Epithelial cell of proximal tubule (primary cell): ENCODE measurements around the gene ATAT1. TPM values are rescaled to one million over a fixed set of nuclear protein-coding genes. Genes with fewer than 3 reads are reported as not detected.

Experiments used
- DNase-seq: peaks from one replicate; pipeline ENCODE4 v3.0.0-alpha.2; 2011; ENCODE audit warnings: low read depth
- H3K4me3 ChIP-seq: 2 replicates; pipeline ENCODE4 v1.5.1; 2011; ENCODE audit warnings: low read depth, mild to moderate bottlenecking, low read length
- total RNA-seq: library from RNA; depleted of rRNA; stranded (reverse); fragments of >200 nt; gene quantifications from 2 replicates; pipeline ENCODE4 v1.2.3, GENCODE V29; 2015
- TF ChIP-seq, protein P1 (sequence below): conservative IDR thresholded peaks from 2 replicates; pipeline ENCODE4 v1.5.1; 2012; ENCODE audit warnings: low read depth, mild to moderate bottlenecking, low read length

The ATAT1 gene
- total RNA-seq, 1 donor from 2014 or later, result 6.2 TPM

DNA sequence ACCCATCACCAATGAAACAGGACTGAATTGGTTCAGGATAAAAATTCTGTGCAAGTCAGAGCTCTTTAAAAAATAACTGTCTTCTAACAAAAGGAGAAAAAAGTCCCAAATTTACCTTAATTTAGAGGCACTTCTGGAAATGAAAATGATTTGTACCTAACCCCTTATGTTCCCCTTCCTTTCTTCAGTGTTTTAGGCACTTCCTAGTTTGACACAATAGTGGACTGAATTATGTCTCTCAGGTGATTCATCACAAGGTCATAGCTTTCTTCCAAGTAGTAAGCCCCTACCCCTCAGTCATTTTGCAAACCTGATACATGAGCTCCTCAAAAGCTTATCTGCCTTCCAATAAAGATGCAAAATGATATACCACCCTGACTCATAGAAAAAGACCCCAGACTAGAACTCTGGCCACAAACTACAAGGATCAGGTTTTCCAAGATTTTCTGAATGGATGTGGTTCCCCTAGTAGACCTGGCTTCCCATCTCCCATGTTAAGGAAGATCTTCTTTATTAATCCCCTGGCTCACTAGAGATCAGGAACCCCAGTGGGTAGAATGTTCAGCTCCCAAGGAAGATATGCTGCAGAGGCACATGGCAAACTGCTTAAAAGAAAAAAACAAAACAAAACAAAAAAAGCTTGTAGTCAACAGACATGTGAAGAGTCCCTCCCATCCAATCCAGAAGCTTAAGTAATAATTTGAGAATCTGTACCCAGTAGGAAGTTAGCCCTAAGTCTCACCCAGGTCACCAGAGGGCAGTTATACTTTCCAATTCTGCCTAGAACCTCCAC, 13.2 kb upstream of the ATAT1 start:
- no peak overlapping the region for H3K4me3 ChIP-seq
- DNase-seq, result no peak
- TF ChIP-seq, protein P1, sequence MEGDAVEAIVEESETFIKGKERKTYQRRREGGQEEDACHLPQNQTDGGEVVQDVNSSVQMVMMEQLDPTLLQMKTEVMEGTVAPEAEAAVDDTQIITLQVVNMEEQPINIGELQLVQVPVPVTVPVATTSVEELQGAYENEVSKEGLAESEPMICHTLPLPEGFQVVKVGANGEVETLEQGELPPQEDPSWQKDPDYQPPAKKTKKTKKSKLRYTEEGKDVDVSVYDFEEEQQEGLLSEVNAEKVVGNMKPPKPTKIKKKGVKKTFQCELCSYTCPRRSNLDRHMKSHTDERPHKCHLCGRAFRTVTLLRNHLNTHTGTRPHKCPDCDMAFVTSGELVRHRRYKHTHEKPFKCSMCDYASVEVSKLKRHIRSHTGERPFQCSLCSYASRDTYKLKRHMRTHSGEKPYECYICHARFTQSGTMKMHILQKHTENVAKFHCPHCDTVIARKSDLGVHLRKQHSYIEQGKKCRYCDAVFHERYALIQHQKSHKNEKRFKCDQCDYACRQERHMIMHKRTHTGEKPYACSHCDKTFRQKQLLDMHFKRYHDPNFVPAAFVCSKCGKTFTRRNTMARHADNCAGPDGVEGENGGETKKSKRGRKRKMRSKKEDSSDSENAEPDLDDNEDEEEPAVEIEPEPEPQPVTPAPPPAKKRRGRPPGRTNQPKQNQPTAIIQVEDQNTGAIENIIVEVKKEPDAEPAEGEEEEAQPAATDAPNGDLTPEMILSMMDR, result no peak

GRCh38 chr6:30614044-30614842, 12.4 kb upstream of the ATAT1 start:
- peak overlapping the region; percentile 35 for H3K4me3 ChIP-seq
- DNase-seq, result no peak
- TF ChIP-seq, protein P1, result no peak

DNA sequence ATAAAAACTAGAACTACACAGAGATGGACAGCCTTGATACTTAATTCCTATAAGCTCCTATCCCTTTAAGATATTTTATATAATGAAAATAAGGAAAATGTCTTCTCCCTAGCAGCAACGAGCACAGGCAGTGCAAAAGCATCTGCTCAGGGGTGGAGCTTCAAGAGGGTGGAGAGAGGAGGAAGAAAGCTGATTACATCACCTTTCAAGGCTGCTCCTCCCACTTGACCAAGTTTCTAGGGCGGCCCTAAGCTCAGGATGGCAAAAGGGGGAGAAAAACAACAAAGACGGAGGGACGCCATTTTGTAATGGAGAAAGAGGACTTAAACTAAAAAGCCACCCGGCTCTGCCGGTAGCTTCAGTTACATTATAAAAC, 11.8 kb upstream of the ATAT1 start:
- TF ChIP-seq, protein P1, result no peak
- DNase-seq, result peak; percentile 84
- H3K4me3 ChIP-seq, result peak overlapping the region; percentile 67

GRCh38 chr6:30615219-30615957, 11.3 kb upstream of the ATAT1 start:
- DNase-seq, result no peak
- TF ChIP-seq, protein P1, result no peak

GRCh38 chr6:30615958-30616810, 10.5 kb upstream of the ATAT1 start:
- peak overlapping the region; percentile 67 for H3K4me3 ChIP-seq
- DNase-seq, result no peak
- TF ChIP-seq, protein P1, result no peak

More at GRCh38 chr6:30615219-30615957, 11.3 kb upstream of the ATAT1 start:
- peak overlapping the region; percentile 67 for H3K4me3 ChIP-seq
